MV-4-11 (cell line): ENCODE results near the gene ALG9.

Source experiments
- DNase-seq: peaks from one replicate; lab custom pipeline; 2025; lab: John Stamatoyannopoulos, UW

The ALG9 gene

DNA sequence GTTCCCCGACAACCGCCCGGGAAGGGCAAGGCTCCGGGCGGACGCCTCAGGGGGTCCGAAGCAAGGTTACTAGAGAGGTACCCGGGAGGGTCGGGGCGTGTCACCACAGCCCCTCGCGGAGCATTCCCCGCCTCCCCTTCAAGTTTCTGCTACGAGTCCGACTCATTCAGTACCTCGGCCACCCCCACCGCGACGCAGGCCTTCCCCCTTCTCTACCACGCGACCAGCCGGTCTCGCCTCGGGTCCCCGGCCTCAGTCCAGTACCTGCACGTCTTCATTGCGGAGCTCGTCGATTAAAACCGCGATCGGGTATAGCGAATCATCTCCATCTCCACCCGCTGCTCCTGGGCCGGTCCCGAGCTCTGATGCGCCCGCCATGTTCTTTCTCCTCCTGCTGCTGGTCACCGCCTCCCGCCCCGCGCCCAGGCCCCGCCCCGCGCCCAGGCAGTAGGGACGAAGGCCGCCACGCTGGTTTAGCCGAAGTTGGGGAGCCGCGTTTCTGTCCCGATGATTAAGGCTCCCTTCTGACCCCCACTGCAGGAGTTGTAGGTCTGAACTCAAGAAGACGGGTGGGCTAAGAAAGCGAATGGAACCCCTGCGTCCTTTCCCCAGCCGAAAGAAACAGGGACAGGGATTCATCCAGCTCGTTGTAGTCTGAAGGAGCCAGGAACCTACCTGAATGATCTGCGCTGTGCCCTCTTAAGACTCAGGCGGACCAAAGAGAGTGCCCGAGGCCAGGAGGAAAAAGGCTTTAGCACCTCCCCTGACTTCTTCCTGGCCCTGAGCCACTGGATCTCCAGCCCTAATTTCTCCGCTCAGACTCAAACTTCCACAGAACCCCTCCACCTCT, 105.2 kb downstream of the ALG9 start, which contains the start of gene PPP2R1B:
TSS of gene PPP2R1B (minus strand) at position 406 of the 850 bp plus-strand sequence. CDS start at position 378, 28 bp downstream.
- peak; percentile 32 for DNase-seq

GRCh38 chr11:111765320-111765983, 105.9 kb downstream of the ALG9 start:
- DNase-seq: no peak

GRCh38 chr11:111764621-111765020, 106.8 kb downstream of the ALG9 start:
- no peak for DNase-seq

DNA sequence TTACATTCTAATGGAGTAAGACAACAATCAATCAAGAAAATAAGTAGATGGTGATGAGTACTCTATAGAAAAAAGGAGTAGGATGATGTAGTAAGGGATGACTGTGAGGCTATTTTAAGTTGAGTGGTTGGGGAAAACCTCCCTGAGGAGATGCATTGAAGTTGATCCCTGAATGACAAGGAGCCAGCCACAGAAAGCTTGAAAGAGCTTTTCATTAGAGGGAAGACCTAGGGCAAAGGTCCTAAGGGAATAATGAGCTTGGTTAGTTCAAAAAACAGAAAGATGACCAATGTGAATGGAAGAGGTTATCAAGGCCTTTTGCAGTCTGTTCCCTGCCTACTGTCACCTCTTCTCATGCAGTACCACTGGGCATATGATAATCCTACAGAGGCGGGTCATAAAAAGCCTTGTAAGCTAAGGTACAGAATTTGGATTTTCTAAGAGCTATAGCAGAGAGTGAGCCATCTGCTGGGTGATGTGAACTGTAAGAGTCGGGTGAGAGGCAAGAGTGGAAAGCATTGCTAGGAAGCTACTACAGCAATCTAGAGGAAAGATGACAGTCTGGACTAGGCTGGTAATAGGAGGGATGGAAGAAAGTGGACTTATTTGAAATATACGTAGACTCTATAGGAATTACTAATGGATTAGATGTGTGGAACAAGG, 108.3 kb downstream of the ALG9 start:
- no peak for DNase-seq

GRCh38 chr11:111762526-111762925, 108.9 kb downstream of the ALG9 start:
- DNase-seq: no peak

DNA sequence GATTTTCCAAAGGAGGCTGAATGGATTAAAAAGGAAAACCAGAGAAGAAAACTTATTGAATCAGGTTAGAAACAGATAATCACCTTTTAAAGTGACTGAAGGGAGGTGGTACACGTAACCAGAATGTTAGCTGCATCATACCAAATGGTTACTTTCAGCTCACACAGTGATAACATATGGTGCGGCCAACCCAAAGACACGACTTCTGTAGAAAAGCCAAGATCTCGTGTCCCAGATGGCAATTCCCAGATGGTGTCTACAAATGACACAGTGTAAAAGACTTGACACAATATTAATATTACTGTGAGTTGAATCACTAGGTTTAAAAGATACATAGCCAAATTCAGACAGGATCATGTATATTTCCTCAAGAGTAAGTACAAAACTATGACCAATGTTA, 110.3 kb downstream of the ALG9 start:
- DNase-seq: no peak

DNA sequence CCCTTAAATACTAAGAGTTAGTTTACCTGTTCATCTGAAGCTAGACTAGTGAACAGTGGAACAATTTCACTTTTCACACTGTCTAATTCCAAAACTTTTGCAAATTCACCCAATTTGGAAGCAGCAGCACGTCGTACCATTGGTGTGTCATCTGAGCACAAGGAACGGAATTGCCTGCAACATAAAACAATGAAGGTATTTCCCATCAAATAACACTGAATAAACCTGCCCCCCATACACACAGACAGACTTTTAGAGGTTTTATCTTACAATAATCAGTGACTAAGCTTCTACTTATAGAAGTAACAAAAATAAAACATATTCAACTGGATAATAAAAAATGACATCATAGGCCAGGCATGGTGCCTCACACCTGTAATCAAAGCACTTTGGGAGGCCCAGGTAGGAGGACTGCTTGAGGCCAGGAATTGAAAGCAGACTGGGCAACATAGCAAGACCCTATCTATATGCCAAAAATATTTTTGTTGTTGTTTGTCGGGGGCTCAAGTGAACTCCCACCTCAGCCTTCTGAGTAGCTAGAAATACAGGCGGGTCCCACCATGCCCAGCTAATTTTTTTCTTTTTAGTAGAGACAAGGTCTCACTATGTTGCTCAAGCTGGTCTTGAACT, 111.5 kb downstream of the ALG9 start:
- DNase-seq: no peak

- DNase-seq: no peak
Observed at GRCh38 chr11:111759376-111759775, 112.0 kb downstream of the ALG9 start.

DNA sequence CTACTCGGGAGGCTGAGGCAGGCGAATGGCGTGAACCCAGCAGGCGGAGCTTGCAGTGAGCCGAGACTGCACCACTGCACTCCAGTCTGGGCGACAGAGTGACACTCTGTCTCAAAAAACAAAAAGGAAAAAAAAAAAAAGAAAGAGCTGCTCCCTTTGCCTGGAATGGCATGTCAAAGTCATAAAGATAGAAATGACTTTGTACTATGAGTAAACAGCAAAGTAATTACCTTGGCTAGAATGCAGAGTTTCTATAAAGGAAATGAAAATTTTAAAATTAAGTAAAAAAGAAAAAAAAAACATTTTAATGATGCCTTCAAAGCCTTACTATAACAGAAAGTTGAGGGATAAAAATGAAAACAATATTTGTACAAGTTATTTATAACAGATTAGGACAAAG, 115.3 kb downstream of the ALG9 start:
- no peak for DNase-seq

DNA sequence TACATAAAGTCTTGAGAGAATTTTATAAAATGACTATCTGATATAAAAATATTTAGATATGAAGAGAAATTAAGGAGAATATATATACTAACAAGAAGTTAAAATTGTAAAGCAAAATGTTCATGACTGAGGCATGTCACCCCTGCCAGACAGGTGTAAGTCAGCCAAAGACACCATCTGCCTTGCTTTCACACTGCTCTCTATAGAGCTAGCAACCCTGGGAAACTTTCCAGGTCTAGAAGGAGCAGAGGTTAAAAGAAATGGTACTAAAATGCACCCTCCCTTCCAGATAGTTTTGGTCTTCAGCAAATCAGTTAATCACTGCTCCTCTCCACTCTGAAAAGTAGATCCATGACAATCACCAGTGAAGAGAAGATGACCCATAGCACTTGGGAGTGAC, 121.7 kb downstream of the ALG9 start:
- DNase-seq: no peak

DNA sequence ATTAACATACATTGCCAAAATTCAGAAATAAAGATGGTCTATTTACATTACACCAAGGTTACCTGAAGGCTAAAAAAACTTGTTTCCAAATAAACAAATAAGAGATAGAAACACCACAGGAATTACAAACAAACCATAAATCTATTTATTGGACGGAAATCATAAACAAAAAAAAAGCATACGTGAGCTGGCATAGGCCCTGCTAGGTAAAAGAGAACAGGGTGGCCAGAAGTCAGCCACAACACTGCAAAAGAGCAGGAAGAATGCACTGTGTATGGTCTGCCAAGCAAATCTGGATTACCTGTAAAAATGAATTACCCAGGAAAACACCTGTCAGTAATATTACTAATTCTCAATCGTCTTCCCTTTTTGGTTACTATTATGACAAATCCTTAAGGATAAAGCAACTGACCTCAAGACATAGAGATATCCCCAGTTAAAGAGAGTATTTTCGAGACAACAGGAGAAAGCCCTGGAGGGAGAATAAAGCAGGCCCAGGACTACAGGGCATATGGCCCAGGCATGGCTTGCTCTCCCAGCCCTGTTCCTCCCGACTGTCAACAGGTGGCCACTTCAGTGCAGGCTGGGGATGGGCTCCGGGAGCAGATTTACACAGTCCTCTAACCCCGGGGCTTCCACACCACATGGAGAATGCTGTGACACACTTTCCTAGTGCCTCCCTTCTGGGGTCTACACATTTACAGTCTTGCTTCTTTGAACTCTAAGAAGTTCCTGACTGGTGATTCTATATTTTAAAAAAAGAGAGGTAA, 123.2 kb downstream of the ALG9 start:
- no peak for DNase-seq

DNA sequence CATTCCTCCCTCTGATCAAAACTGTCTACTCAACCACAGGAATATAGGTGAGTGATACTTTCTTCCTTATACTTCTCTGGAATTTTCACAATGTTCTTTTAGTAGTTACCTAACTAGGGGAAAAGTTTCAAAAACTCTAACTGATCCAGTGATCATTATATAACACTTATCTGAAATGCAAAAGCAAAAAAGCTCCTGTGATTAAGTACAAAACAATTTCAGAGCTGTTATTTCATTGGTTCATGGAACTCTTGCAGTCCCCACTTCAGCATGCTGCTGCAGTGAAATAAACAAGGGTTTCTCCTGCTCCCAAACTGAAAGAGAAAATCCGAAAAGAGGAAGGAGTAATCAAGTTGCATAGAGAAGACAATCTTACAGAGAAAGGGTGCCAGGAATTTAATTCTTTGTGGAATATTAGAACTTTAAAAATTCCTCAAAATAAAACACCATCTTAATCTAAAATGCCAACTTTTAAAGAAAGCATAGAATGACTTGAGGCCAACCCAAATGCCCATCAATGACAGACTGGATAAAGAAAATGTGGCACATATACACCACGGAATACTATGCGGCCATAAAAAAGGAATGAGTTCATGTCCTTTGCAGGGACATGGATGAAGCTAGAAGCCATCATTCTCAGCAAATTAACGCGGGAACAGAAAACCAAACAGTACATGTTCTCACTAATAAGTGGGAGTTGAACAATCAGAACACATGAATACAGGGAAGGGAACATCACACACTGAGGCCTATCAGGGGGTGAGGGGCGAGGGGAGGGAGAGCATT, 125.5 kb downstream of the ALG9 start:
- DNase-seq: no peak

DNA sequence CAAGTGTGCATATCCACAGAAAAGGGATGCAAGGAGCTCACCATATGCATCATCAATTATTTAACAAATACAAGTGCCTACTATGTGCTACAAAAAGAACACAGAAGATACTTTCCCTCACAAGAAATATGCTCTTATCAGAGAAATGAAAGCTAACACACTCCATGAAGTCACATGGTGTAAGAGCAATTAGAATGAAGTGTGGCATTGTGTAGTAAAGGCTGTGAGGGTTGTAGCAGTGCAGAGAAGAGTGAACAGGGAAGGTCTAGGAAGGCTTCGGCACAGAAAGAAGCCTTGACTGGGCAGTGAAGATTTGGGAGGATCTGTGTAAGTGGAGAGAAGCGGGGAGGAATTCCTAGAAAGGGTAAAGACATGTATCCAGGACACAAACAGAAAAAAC, 127.7 kb downstream of the ALG9 start:
- DNase-seq: no peak

DNA sequence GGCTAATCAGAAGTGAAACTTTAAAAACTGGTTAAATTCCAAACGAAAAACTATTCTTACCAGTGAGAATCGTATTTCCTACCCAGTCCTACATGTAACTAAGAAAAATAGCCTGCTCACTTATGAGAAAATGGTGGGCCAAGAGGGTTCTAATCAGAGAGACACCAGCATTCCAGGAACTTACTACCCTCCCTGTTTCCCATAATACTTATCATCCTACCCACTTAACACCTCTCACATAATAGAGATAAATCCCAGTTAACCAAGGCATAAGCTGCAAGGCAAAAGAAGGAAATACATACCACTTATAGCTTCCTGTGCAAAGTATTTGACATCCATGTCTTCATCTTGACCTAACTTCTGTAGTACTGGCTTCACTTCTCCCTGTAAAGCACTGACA, 129.6 kb downstream of the ALG9 start:
- DNase-seq: no peak

DNA sequence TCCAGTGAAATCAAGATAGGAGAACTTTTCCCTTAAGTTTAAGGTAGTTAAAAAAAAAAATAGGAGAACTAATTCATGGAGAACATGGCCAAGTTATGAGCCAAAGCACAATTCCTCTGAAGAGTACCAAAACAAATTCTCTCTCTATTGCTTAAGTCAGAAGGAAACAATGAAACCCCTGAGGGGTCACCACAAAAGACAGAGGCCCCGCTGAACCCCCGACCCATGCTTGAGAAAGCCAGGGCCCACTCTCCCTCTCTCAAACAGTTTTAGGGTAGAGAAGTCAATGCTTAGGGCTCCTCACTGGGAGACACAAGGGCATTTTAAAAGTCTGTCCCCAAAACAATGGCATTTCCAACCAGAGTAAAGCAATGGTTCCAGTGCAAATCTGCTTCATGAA, 132.1 kb downstream of the ALG9 start:
- DNase-seq: no peak

GRCh38 chr11:111737444-111738210, 133.8 kb downstream of the ALG9 start:
- no peak for DNase-seq

- DNase-seq: no peak
Observed at GRCh38 chr11:111736621-111737443, 134.5 kb downstream of the ALG9 start.
